ENCODE data around the gene WIZ.

The WIZ gene

DNA sequence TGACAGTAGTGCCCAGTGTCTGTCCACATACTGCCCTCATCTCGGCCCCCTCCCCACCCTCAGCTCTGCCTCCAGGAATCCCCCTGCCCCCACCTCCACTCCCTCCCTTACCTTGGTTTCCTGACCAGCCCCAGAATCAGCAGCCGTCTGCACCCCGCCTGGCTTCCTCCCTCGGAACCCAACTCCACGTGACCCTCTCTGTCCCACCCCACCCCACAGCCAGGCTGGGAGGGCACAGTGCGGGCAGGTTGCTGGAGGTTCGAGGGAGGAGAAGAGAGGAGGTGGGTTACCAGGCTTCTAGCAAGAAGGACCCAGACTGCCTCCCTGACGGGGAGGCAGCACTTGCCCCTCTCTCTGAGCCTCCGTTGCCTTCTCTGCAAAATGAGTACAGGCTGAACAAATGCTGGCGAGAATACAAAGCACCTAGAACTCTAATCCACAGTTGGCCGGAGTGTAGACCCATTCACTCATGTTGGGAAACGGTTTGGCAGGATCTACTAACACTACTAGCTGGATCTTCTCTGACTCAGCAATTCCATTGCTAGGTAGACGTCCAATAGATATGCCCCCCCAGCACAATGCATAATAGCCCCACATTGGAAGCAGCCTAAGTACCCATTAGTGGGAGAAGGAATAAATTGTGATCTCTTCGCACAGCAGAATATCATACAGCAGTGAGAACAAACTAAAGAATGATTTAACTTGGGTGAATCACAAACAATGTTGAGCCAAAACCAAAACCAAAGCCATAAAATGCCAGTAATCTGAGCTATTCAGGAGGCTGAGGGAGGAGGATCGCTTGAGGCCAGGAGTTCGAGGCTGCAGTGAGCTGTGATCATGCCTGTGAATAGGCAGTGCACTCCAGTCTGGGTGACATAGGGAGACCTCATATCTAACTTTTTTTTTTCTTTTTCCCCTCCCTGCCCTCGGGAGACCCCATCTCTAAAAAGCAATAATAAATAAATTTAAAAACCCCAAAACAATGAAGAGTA lies 14.9 kb upstream of the WIZ start, which contains the start of gene RASAL3:
Gene RASAL3, minus strand, starts transcription at position 151 of the 992 bp plus-strand sequence. CDS start 186 bp downstream, outside the sequence.
- DNase-seq: no peak

DNA sequence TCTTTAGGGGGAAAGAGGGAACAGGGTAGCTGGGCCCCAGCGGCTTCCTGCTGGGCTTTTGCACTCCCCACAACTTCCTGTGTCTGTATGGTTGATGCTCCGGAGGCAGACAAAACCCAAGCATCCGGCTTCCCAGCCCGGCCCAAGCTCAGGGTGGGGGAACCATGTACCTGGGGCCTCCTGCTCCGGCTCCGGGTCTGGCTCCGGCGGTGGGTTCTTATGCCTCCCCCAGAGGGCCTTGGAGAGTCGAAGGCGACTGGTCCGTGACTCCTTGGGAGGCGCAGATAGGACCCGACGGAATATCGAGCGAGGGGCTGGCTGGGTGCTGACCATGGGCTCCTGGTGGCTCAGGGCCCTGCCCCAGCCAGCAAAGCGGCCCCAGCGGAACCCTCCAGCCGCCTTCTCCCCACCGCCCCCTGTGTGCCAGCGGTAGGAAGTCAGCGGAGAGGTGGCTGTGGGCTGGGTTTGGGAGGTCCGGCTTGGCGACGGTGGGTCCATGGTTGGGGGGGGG lies 14.2 kb upstream of the WIZ start:
- no peak for DNase-seq

DNA sequence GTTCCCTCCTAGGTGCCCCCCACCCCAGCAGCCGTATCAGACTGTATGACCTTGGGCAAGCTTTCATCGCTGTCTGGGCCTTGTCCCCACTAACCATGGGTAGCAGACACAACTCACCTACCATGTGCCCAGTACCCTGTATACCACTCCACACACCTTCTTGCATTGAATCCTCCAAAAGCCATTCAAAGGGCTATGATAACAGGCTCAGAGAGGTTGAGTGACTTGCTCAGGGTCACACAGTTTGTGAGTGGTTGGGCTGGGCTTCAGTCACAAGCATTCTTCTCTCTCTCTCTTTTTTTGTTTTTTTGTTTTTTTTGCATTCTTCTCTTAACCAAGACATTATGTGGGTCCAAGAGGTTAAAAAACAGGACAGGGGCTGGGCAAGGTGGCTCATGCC lies 11.9 kb upstream of the WIZ start:
- DNase-seq: no peak

DNA sequence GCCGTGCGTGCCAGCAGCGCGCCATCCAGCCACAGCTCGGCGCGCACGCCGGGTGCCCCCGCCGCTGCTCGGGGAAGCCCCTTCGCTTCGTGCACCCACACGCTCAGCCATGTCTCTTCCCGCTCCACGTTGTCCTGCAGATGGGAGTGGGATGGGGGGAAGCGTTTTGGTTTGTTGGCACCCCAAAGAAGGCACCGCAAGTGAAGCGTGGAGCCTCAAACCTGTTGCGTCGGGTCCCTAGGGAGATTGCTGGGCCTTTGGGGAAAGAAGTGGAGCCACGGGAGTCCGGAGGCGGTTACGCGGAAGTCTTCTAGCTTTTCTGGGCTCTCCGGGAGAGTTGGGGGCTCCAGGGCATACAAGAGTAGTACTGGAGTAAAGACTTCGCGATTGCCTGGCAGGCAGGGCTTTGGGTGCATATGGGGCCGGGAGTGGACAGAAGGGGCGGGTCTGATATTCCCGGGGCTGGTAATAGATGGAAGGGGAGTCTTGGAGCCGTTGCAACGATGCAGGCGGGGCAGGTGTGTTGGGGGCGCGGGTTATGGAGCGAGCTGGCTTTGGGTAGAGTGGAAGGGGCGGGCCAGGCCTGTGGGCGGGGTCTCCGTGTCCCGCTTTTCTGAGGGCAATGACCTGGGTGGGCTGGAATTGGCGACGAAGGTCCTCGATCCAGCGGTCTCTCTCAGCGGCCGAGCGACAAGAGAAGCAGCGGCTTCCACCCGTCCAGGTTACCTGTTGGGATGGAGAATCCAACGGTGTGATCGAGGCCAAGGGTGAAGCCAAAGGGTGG lies 8.1 kb upstream of the WIZ start:
- no peak for DNase-seq

DNA sequence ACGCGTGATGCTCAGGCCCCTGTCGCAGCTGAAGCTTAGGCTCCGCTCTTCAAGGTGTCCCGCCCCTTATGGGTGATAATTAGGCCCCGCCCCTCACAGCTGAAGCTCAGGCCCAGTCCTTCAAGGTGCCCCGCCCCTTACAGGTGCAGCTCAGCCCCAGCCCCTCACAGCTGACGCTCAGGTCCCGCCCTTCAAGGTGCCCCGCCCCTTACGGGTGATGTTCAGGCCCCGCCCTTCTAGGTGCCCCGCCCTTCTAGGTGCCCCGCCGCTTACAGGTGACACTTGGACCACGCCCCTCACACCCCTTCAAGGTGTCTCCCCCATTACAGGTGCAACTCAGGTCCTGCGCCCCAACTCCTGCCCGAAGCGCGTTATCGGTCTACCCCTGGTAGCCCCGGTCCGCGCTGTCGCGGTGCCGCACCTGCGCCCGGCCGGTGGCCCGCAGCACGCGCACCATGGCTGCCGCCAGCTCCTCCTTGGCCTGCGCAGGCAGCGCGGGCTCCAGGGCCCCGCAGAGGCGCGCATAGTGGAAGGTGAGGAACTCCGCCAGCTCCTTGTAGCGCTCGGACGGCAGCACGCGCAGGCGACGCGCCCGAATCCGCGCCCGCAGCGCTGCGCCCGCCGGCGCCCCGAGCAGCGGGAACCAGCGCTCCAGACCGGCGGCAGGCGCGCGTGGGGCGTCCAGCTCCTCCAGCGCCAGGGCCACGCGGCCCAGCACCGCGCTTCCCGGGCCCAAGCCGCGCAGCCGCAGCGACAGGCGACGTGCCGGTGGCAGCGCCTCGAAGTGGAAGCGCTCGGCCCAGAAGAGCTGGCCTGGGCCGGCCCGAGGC lies 7.3 kb upstream of the WIZ start:
- no peak for DNase-seq

DNA sequence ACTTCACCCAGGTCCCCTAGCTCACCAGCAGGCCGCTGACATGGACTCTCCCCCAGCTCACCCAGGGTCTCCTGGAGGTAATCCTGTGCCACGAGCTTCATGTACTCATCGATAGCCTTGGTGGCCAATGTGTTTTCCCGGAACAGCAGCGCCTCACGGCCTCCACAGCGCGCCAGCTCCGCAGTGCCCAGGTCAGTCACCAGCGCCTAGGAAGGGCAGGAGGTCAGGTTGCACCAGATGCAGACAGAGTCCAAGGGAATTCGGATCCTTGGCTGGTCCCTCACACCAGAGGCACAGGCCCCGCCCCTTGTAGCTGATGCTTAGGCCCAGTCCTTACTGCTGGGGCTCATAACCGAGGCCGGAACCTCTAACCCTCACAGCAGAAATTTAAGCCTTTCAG lies 6.7 kb upstream of the WIZ start:
- no peak for DNase-seq

DNA sequence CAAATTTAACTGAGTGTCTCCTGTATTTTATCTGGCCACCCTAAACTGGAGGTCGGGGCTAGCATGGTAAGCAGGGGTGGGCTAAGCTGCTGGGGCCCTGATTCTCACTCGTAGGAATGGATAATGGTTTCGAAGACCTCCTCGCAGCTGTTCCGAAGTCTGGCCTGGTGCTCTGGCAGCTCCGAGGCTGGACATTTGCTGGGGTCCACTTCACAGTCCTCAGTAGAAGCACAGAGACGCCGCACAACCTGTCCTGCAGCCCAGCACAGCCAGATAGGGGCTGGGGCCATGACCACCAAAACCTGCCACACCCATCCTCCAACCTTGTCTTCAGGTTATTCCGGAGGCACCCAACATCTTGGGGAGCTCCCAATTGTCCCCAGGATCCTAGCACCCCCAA lies 6.2 kb upstream of the WIZ start:
- no peak for DNase-seq

DNA sequence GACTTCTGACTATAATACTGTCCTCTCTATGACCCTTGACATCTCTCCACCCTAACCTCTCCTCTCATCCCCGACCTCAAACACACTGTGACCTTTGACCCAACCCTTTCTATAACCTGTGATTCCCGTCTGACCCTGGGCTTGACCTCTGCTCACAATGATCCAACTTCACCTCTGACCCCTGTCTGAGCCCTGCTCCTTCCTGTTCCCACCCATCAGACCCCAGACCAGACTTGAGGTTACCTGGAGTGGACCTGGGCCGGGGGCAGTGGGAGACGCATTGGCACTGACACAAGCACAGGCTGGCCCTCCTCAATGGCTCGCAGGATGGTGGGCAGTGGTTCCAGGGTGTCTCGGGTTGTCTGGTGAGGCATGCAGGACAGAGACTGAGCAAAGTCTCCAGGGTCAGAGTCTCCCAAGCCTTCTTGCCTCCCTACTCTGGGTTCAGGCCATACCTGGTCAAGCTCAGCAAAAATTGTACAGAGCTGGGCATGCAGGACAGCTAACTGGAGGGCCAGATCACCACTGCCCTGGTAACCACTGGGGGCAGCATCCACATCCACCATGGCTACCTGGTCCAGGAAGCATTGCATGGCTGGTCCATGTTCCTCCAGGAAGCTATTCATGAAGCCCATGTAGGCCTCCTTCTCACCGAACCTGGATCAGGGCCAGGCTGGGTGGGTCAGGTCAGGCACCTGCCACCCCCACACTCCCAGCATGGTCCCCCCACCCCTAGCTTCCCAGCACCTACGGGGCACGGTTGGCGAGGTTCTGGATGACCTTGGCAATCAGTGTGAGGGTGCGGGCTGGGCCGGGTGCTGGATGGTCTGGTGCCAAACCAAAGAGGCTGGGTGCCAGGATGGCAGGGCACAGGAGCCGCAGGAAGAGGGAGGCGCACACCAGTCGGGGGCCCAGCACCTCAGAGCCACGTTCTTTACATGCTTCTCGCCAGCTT lies 4.4 kb upstream of the WIZ start:
- DNase-seq: no peak

DNA sequence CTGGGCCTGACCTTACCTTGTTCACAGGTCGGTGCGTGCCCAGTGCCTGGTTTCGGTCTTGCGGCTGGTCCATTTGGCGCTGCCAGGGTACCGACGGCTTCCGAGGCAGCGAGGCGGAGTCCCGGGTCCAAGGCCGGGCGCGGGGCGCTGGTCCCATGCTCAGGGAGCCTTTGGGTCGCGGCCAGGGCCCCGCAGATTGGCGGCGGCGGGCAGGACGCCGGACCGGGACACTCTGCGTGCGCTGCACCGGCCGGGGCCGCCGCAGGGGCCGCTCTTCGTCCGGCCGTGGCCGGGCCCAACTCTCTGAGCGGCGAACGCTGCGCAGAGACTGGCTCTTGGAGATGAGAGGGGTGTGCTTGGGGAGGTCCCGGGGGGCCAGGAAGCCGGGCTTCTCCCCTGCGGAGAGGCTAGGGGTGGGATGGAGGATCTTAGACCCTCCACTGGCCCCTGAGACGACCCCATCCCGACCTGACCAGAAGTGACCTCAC lies 3.4 kb upstream of the WIZ start:
- no peak for DNase-seq

DNA sequence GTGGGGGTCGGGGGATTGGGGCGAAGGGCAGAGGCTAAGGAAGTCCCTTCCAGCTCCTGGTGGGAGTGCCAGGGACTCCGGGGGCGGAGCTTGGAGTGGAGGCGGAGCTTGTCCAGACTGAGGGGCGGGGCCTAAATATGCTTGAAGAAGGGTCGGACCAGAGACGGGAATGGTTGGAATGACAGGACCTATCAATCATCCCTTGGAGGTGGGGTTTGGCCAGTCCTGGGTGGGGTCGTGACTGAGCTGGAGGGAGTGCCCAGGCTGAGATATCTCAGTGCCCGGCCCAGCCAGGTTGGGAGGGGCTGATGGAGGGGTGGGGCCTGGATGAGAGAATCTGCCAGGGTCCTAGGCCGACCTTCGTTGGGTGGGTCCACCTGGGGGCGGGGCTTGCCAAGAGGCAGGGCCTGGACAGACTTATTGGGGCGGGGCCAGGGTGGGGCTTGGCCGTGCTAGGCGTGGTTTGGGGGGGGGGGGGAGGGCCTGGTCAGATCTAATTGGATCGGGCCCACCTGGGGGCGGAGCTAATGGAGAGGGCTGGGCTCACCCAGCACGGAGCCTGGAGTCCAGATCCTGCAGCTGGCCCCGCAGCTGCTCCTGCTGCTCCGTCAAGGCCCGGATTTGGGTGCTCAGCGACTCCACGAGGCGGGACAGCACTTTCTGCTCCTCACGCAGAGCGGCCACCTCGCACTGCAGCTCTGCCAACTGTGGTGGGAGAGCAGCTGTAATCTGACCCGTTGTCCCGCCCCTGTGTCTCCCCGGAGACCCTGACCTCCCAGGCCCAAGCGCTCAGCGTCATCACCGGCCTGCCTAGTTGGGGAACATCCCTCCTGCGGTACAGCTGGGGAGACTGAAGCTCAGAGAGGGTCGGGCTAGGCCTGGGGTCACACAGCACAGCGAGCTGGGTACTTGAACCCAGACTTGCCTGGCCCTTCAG lies 2.6 kb upstream of the WIZ start:
- no peak for DNase-seq

DNA sequence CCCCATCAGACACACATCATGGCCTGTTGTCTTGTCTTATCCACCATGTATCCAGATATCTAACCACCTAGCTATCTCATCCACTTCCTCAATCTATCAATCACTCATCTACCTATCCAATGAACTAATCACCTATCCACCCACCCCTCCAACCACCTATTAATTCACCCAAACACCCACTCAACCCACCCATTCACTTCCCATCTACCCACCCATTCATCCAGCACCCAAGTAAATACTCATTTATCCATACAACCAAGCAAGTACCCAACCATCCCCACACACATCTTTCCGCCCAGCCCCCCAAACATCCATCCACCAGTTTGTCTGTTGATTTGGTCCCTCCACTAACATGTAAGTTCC lies 753 bp upstream of the WIZ start:
- DNase-seq: no peak

DNA sequence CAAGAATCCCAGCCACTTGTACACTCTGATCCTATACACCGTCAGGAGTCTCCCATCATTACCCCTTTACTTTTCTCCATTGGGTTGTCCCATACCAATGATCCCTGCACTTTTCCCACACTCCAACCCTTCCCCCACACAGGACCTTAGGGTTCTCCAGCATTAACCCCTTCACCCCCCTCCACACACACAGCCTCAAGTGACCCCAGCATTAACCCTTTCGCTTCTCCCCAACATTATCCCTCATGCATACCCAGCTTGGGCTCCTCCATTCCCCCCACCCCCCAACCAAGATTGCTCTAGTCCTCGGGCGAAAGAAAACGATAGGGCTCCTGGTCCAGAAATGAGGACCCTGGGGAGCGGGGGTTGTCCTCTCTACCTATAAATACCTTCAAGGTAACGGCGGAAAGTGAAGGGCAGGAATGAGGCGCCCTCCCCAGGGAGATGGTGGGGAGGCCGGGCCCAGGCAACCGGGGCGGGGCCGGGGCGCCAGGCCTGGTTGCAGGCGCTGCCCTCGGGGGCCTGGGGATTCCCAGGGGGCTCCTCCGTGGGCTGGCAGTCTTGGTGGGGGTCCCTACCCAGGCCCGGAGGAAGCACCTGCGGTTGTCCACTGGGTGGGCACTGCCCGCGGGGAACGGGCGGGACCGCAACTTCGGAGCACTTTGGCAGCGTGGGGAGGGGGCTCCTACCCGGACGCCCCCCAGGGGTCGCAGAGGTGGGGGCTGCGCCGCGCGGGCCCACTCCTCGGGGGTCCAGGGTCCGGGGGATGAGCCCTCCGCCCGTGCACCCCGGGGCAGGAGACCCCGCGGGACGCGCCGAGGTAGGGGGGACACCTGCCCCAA lies 757 bp downstream of the WIZ start:
- no peak for DNase-seq

DNA sequence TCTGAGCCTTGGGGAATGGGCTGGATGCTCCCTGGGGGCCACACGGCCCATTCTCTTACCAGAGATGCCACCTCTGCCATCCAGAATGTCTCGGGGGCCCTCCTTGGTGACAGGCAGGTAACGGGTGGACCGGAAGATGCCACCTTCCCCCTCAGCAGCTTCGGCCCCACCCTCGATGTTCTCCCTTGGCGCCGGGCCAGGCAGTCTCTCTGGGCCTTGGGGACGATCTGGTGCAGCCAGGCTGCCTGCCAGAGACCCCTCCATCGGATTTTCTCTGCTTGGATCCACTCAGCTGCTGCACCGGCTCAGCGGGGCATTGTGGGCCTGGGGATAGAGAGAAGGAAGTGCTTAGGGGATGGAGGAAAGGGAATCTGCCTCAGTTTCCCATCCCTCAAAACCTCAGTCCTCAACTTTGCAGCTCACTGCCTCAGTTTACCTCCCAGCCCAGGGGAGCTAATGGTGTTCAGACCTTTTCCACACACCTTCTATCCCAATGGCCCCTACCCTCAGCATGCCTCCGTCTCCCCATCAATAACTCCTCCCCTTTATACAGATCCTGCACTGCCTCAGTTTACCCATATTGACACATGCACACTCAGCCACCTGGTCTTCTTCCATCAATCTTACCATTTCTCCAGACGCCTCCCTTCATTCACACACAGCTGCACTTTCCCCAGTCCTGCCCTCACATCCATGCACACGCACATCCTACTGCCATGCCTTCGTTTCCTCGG lies 1.5 kb downstream of the WIZ start:
- no peak for DNase-seq

DNA sequence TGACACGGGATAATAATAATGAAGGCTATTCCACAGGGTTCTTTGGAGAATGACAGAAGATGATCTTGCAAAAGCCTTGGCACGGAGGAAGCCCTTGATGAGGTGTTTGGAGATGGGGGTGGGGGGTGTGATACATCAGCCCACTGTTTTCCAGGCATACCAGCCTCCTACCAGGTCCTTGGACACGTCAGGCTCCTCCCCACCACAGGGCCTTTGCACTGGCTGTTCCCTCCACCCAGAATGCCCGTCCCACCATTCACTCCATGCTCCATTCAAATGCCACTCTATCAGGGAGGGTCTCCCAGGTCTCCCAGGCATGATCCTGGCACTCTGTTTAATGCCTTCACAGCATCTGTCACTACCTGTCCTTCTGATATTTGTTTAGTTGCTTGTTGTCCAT lies 2.7 kb downstream of the WIZ start:
- no peak for DNase-seq

DNA sequence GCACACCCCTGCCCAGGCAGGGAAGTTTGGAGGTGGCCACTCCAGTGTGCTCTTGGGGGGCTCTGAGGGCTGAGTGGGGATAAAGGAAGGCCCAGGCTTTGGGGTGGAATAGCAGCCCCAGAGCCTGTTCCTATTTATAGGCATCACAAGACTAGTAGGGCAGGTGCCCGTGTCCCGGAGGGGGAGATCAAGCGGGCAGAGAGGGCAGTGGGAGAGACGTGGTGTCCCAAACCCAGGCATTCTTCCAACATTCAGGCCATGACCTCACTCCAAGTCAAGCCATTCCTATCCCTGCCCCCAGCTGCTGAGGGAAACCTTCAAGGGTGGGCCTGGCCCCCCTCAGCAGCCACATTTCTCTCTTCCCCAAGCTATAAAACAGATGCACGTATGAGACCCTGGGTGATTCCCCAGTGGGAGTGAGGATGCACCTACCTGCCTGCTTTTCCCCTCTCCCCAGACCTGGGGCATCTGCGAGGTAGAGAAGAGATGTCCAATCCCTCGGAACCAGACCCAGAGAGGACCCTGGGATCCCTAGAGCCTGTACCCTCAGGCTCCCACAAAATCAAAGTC lies 3.9 kb downstream of the WIZ start:
- DNase-seq: no peak

DNA sequence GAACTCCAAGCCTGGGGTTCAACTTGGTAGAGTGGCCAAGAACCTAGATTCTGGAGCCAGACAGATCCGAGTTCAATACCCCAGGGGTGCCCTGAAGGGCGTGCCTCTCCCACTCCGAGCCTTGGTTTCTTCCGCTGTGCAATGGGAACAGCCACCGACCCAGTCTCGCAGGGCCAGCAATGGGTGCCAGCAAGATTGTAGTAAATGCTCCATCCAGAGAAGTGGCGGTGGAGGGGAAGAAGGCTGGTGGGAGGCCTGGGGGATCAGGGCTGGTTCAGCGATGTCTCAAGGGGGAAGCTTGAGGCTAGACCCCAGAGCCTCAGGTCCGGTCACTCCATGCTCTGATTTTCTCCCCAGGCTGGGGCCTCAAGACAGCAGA lies 4.5 kb downstream of the WIZ start:
- DNase-seq: no peak

DNA sequence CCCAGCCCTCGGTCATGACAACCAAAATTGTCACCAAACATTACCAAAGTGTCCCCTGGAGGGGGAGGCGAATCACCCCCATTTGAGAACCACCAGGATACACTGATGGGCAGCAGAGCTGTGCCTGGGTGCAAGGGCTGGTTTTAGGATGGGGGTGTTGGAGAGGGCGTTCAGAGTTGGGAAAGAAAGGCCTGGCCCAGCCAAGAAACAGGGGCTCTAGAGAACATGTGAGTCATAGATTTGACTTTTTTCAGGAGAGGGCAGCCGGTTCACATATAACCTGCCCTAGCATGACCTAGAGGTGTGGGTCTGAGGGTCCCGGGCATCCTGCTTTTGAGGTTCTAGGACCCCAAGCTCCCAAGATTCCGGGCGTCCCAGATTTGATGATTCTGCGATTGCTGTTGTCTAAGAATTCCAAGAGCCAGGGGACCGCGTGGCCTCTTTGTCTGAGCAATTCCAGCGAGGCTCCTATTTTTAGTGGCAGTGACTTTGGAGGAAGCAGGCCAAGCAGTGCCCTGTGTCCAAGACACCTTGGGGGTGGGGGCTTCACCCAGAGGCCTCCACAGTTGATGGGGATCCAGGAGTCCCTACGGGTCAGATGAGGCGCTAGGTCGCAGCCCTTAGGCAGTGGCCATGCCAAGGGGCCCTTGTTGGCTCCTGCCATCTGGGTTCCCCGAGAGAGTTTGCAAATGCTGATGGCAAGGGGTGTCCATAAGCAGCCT lies 5.1 kb downstream of the WIZ start:
- DNase-seq: no peak

DNA sequence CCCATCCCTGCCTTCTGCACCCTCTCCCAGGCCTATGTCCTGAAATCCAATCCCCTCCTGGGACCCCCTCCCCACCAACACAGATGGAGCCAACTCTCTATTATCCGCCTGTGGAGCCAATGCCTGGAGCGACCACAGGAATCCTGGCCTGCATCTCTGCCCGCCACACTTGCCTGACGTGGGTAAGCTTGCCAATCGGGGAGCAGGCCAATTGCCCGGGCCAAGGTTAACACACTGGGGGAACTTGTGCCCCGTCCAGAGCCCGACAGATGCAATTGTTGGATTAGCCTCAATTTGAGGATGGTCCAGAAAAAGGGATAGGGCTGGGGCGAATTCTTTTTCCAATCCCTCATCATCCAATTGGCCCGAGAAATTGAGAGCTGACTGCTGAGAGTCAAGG lies 5.9 kb downstream of the WIZ start:
- no peak for DNase-seq
